ENCODE data around the gene STXBP6.
"Not testable (repeated sequence)": the region's sequence is repeated elsewhere in the genome, so short reads cannot be mapped to it uniquely, and the experiment has no call there.

GRCh38 chr14:24773564-24773963, 276.4 kb downstream of the STXBP6 start:
- not testable (repeated sequence) for TF ChIP-seq CTCF, POLR2A (IDR thresholded peaks at IDR 0.05)

Data from uterus (tissue), 2 donors.